ENCODE results near the gene UBFD1. TPM values are rescaled to one million over a fixed set of nuclear protein-coding genes. Genes with fewer than 3 reads are reported as not detected.

The UBFD1 gene
- total and polyA plus RNA-seq, 10 of the 15 experiments (the other 5 are each of a cell fraction or from before 2014, with no cell fraction given), result 7.3 to 48.5 (median 32.1) TPM

DNA sequence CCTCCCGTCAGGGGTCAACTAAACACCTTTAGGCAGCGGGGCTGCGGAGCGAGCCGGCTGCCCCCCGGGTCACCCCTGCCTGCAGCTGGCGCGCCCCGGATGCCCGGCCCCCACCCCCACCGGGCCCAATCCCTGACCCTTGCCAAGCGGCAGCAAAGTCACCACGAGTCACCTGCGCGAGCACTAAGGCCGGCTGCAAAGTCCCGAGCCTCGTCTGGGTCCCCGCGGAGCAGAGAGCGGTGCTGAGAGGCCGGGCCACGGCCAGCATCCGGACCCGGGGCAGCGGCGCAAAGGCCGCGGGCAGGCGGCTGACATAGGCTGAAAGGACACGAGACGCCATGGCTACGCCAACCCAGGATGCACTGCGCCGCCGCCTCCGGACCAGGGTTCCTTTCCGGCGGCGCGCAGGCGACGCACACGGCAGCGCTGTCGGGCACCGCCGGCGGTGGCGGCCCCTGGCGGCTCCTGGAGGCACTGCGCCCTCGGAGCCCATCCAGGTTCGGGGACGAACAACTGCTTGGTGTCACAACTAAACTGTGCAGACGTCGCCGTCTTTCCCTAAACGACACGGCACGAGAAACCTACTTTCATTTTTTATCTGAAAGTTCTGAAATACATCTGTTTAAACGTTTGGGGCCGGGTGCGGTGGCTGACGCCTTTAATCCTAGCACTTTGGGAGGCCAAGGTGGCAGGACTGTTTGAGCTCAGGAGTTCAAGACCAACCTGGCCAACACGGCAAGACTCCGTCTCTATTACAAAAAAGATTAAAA lies 38.6 kb downstream of the UBFD1 start, which contains the start of gene NDUFAB1 (continued):
- TF ChIP-seq, protein P1, sequence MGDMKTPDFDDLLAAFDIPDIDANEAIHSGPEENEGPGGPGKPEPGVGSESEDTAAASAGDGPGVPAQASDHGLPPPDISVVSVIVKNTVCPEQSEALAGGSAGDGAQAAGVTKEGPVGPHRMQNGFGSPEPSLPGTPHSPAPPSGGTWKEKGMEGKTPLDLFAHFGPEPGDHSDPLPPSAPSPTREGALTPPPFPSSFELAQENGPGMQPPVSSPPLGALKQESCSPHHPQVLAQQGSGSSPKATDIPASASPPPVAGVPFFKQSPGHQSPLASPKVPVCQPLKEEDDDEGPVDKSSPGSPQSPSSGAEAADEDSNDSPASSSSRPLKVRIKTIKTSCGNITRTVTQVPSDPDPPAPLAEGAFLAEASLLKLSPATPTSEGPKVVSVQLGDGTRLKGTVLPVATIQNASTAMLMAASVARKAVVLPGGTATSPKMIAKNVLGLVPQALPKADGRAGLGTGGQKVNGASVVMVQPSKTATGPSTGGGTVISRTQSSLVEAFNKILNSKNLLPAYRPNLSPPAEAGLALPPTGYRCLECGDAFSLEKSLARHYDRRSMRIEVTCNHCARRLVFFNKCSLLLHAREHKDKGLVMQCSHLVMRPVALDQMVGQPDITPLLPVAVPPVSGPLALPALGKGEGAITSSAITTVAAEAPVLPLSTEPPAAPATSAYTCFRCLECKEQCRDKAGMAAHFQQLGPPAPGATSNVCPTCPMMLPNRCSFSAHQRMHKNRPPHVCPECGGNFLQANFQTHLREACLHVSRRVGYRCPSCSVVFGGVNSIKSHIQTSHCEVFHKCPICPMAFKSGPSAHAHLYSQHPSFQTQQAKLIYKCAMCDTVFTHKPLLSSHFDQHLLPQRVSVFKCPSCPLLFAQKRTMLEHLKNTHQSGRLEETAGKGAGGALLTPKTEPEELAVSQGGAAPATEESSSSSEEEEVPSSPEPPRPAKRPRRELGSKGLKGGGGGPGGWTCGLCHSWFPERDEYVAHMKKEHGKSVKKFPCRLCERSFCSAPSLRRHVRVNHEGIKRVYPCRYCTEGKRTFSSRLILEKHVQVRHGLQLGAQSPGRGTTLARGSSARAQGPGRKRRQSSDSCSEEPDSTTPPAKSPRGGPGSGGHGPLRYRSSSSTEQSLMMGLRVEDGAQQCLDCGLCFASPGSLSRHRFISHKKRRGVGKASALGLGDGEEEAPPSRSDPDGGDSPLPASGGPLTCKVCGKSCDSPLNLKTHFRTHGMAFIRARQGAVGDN (IDR thresholded peaks at IDR 0.05), result peak; percentile 76
- peak; percentile 97 for TF ChIP-seq SMARCA5 (IDR thresholded peaks at IDR 0.05)
- TF ChIP-seq ZNF207 (IDR thresholded peaks at IDR 0.05; ENCODE audit: borderline replicate concordance), result peak; percentile 96; the same call in 1 of the 2 replicates
- peak; percentile 87 for TF ChIP-seq MXI1 (IDR thresholded peaks at IDR 0.05; ENCODE audit: low read depth, low read length)
- TF ChIP-seq JUNB (IDR thresholded peaks at IDR 0.05), result no peak
- TF ChIP-seq, protein P2, sequence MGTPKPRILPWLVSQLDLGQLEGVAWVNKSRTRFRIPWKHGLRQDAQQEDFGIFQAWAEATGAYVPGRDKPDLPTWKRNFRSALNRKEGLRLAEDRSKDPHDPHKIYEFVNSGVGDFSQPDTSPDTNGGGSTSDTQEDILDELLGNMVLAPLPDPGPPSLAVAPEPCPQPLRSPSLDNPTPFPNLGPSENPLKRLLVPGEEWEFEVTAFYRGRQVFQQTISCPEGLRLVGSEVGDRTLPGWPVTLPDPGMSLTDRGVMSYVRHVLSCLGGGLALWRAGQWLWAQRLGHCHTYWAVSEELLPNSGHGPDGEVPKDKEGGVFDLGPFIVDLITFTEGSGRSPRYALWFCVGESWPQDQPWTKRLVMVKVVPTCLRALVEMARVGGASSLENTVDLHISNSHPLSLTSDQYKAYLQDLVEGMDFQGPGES (IDR thresholded peaks at IDR 0.05), result no peak
- 0 out of 2 replicates have a peak, but pooled peaks have one; percentile 80 for TF ChIP-seq STAT1 (conservative IDR thresholded peaks at IDR 0.05)
- no peak for TF ChIP-seq CEBPB (IDR thresholded peaks at IDR 0.05; ENCODE audit: borderline replicate concordance in 1 of 2, low read depth in 2 of 2, low read length in 2 of 2)
- no peak for TF ChIP-seq FOS (IDR thresholded peaks at IDR 0.05; ENCODE audit: borderline replicate concordance, extremely low read depth, insufficient read length)
- no peak for TF ChIP-seq BMI1 (IDR thresholded peaks at IDR 0.05; ENCODE audit: borderline replicate concordance)
- TF ChIP-seq NFYB (IDR thresholded peaks at IDR 0.05; ENCODE audit: insufficient read depth, low read depth, low read length), result no peak
- TF ChIP-seq RELA (IDR thresholded peaks at IDR 0.05; ENCODE audit: borderline replicate concordance, partially characterized antibody), result peak; percentile 71
- no peak for TF ChIP-seq BRCA1 (IDR thresholded peaks at IDR 0.05; ENCODE audit: low read depth, low read length)
- no peak for TF ChIP-seq ETV6 (conservative IDR thresholded peaks at IDR 0.05 in 1 of 2, IDR thresholded peaks at IDR 0.05 in 1 of 2; ENCODE audit: borderline replicate concordance in 1 of 2, low read depth in 1 of 2)
- TF ChIP-seq, protein P3, sequence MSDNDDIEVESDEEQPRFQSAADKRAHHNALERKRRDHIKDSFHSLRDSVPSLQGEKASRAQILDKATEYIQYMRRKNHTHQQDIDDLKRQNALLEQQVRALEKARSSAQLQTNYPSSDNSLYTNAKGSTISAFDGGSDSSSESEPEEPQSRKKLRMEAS (IDR thresholded peaks at IDR 0.05; ENCODE audit: low read depth, low read length), result peak; percentile 71; the same call in 1 of the 2 replicates
- peak; percentile 66 to 87 for TF ChIP-seq BHLHE40 (IDR thresholded peaks at IDR 0.05; ENCODE audit: borderline replicate concordance in 1 of 2, low read depth in 2 of 2, low read length in 1 of 2)
- no peak for TF ChIP-seq PAX8 (IDR thresholded peaks at IDR 0.05)
- TF ChIP-seq, protein P4, sequence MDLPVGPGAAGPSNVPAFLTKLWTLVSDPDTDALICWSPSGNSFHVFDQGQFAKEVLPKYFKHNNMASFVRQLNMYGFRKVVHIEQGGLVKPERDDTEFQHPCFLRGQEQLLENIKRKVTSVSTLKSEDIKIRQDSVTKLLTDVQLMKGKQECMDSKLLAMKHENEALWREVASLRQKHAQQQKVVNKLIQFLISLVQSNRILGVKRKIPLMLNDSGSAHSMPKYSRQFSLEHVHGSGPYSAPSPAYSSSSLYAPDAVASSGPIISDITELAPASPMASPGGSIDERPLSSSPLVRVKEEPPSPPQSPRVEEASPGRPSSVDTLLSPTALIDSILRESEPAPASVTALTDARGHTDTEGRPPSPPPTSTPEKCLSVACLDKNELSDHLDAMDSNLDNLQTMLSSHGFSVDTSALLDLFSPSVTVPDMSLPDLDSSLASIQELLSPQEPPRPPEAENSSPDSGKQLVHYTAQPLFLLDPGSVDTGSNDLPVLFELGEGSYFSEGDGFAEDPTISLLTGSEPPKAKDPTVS (IDR thresholded peaks at IDR 0.05; ENCODE audit: low read depth, low read length), result no peak; the same call in 1 of the 2 replicates
- TF ChIP-seq BCL11A (IDR thresholded peaks at IDR 0.05; ENCODE audit: low read depth, low read length), result no peak
- peak; percentile 47; the same call in 1 of the 2 replicates for TF ChIP-seq BACH1 (IDR thresholded peaks at IDR 0.05; ENCODE audit: borderline replicate concordance)
- peak; percentile 33; the same call in 1 of the 2 replicates for TF ChIP-seq PAX5 (IDR thresholded peaks at IDR 0.05; ENCODE audit: borderline replicate concordance, low read depth, low read length)
